IPS DF 4.7 (cell line): Measurements from ENCODE around the gene ZNRF4.
"Not testable (repeated sequence)": the region's sequence is repeated elsewhere in the genome, so short reads cannot be mapped to it uniquely, and the experiment has no call there.

Experiments used
- DNase-seq: peaks from one replicate; pipeline ENCODE4 v3.0.0-alpha.2; 2013; ENCODE audit warnings: low spot score; ENCODE audit errors: extremely low read depth

ZNRF4 gene

DNA sequence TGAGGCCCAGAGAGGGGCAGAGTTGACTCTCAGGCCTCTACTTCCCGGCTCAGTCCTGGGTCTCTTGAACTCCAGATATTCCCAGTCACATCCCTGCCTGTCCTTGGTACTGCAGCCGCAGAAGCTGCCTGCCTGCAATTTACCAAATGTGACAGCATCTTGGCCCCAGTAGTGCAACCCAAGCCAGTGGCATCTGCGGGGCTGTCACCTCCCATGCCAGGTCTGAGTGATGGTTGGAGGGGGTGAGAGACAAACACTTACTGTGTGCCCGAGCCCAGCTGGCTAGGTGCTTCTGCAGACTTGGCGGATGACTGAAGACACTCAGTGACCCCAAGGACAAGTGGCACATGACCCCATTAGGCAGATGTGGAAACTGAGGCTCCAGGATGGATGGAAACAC, 18.4 kb downstream of the ZNRF4 start:
- DNase-seq = no peak

DNA sequence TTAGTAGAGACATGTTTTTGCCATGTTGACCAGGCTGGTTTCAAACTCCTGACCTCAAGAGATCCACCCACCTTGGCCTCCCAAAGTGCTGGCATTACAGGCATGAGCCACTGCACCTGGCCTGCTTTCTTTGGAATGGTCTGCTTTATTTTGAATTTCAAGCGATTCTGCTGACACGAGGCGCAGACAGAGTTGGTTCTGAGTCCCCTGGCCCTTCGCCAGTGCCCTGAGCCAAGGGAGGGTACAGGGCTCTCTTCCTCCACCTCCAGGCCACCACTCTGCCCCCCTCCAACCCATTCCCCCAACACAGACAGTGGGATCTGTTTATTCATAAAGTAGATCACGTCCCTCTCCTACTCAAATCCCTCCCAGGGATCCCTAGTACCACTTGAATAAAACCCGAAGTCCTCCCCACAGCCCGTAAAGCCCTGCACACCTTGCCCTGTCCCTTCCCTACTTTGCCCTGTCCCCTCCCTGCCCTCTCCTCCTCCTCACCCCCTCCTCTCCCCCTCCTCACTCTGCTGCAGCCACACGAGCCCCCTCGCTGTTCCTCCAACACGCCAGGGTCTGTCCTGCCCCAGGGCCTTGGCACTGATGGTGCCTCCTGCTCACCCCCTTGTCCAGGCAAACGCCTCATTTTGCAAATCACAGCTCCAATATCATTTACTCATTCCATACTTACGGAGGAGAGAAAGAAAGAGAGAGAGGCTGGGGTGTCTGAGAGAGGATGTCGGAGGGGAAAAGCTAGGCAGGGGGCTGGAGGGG, 22.4 kb downstream of the ZNRF4 start:
- DNase-seq = no peak

DNA sequence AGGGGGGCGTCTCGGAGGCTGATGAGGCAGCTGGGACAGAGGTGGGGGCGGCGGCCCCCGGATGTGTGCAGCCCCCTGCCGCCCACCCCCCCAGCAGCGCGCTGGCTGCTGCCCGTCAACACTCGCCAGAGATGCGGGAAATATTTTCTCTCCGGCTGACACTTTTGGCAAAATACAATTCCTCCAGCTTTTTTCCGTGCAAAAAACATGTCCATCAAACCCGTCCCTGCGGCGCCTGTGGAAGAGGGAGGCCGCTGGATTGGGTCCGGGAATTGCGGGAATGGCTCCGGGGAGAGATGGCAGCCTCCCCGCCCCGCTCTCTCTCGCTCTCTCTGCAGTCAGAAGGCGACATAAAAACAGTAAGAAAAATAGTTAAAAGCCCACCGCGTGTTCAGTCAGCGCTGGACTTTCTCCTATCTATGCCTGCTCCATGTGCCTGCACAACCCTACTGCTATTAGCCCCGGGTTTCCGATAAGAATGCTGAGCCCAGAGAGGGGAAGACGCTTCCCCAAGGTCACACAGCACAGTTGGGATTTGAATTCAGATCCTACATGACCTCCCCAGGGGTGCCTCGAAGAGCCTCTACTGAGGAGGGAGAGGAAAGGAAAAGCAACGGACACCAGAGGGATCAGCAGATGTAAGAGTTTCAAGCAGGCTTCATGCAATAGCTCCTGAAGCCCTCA, 23.2 kb downstream of the ZNRF4 start:
- no peak for DNase-seq

DNA sequence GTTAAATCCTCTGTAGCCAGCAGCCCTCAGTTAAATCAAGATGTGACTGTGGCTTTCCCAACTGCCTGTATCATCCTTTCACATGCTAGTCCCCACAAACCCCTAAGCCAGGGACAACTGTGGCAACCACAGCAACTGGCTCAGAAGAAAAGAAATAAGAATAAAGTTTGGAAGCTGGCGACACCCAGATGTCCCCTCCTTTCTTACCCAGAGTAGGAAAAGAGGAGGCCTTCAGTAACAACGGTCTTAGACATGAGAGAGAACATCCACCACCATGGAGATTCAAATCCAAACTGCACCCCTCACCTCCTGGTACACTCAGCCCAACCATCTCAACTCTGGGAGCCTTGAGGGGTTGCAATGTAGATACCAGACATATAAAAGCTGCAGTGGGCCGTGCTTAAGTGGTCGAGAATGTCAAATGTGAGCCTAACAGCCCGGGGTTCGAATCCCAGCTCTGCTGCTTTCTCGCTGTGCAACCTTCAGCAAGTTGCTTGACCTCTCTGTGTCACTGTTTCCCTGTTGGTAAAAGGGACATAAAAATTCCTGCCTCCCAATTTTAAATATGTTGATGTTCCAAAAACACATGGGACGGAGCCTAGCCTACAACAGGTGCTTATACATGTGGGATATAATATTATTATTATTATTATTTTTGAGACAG, 23.8 kb downstream of the ZNRF4 start:
- no peak for DNase-seq

DNA sequence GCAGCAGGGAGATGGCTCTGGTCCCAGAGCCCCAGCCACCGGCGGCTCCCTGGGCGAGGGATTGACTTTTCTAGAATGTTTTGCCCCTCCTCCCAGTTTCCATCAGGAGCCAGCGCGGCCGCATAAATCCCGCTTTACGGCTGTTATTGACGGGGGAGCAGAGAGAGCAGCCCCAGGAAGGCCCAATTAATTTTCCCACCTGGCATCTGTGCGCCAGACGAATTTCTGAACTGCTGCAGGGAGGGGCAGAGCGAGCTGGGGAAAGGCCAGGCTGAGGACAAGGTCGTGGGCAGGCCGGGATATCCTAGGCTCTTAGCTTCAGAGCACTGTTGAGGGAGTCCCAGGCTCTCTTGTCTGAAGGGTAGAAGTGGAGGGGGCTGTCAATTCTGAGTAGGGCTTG, 24.7 kb downstream of the ZNRF4 start:
- DNase-seq = no peak

DNA sequence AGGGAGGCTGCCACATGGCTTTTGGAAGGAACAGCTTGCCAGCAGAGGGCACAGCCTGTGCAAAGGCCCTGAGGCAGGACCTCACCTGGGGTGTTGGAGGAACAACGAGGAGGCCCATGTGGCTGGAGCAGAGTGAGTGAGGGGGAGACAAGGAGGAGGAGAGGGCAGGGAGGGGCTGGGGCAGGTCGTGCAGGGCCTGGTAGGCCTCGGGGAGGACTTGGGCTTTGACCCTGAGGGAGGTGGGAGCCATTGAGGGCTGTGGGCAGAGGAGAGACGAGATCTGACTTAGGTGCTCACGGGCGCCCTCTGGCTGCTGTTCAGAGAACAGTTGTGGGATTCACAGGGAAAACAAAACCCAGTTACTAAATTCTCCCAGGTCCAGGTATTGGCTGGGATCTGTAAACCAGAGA, 25.2 kb downstream of the ZNRF4 start:
- no peak for DNase-seq

DNA sequence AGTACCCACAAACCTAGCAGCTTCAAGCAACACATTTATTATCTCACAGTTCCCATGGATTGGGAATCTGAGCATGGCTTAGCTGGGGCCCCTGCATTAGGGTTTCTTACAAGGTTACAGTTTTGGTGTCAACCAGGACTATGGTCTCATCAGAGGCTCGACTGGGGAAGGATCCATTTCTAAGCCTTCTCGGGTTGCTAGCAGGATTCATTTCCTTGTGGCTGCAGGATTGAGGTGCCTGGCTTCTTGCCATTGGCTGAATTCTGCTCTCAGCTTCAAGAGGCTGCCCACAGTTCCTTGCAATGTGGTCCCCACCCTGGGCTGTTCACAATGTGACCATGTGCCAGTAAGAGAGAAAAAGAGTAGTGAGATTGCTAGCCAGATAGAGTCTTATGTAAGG, 26.7 kb downstream of the ZNRF4 start:
- DNase-seq = no peak

DNA sequence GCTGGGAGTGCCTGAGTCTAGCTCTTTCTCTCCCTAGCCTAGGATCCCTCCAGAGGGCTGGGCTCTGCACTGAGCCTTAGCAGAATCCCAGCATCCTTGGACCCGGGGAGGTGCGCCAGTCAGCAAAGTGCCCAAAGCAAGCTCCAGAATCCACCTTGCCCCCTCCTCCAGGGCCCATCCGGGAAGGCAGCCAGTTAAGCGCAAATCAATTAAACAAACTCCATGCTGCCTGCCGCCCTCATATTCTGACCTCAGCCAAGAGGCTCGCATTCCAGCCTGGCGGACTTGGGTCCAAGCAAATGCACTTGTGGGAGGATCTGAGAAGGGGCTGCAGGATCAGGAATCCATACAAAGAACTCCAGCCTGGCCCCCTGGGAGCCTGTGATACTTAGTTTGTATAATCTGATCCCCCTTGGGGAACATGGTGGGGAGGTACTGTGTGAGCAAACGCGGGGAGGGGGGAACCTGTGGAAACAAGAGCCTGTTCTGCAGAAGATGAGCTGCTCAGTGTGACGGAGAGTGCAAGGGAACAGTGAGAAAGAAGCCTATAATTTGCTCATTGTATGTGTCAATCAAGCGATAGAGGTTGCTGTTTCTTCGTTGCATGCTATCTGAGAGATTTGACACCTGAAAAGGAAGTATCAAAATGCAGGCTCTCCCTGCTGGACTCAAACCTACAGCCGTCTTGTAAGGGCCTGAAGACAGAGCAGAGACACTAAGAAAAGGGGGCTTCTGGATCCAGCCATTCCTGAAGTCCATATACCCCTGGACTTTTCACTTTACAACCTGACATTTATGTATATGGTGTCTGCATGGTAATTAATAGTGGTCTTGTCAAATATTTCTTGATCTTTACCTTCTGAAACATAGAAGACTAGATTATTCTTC, 29.4 kb downstream of the ZNRF4 start:
- no peak for DNase-seq

DNA sequence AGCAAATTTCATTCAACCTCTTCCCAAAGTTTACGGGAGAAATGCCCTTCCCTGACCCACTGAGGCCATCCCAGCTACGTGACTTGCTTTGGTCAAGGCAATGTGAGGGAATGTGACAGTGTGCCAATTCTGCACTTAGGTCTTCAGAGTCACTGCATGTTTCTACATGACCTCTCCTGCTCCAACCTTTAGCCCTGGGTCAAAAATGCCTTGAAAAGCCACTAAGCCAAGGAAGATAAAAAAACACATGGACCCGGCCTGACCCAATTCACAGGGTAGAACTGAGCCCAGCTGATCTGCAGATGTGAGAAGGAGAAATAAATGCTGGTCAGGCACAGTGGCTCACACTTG, 30.0 kb downstream of the ZNRF4 start:
- no peak for DNase-seq

DNA sequence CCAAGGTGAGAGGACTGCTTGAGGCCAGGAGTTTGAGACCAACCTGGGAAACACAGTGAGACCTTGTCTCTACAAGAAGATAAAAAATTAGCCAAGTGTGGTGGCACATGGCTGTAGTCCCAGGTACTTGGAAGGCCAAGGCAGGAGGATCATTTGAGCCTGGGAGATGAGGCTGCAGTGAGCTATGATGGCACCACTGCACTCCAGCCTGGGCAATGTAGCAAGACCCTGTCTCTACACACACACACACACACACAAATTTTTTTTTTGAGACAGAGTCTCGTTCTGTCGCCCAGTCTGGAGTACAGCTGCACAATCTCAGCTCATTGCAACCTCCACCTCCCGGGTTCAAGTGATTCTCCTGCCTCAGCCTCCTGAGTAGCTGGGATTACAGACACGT, 30.4 kb downstream of the ZNRF4 start:
- DNase-seq = not testable (repeated sequence)

DNA sequence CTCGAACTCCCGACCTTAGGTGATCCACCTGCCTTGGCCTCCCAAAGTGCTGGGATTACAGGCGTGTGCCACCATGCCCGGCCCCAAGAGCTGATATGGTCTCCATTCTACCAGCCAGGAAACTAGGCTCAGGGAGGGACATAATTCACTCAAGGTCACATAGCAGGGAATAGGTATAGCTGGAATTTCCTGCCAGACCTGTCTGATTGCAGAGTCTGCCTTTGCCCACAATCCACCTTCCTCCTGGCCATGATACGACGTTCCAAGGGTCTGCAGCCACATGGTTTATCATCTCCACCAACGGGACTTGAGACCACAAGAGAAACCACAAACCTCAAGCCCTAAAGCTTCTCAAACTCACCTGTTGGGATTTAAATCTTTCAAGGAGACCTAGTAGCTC, 32.0 kb downstream of the ZNRF4 start:
- DNase-seq = no peak

DNA sequence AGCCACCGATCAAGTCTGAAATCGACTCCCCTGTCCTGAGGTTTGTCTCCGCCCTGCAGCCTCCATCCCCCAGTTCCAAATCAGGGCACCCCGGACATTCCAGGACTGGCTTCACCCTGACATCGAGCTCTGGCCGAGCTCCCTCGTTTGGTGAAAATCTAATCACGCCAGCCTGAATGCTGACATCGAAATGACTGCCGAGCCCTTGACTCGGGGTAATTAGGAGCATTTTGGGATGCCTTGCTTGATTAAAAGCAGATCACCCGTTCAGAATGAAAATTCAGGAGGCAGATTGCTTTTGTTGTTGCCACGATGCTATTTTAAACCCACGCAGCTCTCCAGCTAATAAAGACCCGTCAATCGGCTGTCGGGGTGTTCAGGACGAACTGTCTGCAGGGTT, 34.3 kb downstream of the ZNRF4 start:
- DNase-seq = no peak

DNA sequence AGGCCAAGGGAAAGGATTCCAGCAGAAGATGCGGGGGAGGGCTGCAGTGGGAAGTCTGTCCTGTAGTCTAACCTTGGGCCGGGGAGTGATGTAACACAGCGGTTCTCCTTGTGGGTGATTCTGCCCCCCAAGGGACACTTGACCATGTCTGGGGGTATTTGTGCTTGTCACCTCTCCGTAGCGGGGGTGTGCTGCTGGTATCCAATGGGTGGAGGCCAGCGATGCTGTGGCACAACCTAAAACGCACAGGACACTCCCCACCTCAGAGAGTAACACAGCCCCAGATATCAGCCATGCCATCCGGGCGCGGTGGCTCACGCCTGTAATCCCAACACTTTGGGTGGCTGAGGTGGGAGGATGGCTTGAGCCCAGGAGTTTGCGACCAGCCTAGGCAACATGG, 36.3 kb downstream of the ZNRF4 start:
- DNase-seq = no peak

DNA sequence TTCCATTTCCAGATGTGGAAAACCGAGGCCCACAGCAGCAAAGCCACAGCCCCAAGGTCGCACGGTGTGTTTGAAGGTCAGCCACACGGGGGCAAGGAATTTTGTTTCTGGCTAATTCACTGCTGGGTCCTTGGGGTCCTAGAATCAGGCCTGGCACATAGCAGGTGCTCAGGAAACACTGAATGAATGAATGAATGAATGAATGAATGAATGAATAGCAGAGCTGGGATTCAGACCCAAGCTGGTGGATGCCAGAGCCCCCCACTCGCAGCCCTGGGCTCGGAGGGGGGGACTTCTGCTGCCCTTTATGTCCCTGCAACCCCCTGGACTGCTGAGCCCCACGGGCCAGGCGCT, 37.0 kb downstream of the ZNRF4 start:
- no peak for DNase-seq

DNA sequence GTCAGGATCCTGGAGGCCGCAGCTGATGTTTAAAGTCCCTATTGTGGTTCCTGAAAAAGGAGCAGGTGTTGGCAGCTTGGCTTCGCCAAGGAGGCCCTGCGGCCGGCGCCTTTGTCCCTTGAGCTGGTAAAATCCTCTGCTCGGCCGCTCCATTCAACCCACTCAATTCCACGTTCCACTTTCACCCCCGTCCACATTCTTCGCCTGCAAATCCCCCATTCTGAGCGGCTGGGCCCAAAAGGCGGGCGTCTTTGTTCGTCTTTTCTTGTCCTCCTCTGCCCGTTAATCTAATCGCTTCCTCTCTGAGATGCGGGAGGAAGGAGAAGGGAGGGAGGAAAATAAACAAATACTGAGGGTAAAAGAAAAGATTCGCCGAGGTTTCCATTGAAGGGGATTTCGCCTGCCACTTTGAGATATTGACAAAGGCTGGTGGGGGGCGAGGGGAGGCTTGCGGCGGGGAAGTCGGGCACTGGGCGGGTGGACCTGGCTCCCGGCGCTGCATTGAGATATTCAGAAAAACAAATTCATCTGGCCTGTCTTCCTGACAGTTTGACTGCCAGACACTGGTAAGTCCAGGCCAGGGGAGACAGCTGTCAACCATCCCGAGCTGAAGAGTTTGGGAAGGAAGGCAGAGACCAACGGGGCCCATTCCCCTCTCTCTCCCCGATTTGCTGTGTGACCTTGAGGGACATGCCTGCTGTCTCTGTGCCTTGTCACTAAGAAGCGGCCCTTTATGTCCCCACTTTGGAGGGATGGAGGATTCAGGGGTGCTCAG, 37.6 kb downstream of the ZNRF4 start:
- no peak for DNase-seq

DNA sequence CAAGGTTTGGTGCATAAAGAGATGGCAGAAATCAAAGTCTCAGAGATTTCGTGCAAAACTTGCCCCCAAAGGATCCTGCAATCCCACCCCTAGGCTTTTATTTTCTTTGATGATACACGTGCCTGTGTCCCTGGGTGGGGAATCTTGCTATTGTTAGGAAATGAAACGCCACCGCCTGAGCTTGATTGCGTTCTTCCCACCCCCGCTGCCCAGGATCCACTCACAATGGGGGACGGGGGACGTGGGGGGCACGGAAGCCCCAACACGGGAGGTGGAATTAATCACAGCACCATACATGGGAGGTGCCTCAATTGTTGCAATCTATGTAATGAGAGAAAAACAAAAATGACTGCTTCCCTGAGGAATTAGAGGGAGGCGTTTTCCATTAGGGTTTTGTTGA, 39.6 kb downstream of the ZNRF4 start:
- DNase-seq = no peak

DNA sequence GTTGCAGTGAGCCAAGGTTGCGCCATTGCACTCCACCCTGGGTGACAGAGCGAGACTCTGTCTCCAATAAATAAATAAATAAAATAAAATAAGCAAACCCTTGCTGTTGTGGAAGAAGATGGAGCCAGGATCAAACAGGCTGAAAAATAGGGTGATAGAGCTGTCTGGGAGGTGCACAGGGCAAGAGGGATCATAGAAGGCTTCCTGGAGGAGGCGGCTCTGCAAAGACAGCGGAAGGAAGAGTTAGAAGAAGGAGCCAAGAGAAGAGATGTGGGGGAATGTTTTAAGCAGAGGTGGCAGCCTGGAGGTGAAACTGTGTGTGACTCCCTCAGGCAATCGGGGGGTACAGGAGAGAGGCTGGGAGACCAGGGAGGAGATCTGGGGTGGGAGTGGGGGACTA, 40.6 kb downstream of the ZNRF4 start:
- no peak for DNase-seq

DNA sequence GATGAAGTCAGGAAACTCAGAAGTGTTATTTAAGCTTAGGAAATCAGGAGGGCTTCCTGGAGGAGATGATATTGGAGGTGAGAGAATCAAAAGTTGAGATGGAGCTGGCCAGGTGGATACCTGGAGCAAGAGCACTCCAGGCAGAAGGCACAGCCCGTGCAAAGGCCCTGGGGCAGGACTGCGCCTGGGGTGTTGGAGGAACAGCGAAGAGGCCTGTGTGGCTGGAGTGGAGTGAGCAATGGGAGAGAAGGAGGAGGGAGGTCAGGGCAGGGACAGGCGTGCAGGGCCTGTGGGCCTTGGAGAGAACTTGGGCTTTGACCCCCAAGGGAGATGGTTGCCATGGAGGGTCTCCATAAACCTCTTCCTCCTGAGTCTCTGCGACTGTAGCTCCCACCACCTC, 42.1 kb downstream of the ZNRF4 start:
- no peak for DNase-seq

DNA sequence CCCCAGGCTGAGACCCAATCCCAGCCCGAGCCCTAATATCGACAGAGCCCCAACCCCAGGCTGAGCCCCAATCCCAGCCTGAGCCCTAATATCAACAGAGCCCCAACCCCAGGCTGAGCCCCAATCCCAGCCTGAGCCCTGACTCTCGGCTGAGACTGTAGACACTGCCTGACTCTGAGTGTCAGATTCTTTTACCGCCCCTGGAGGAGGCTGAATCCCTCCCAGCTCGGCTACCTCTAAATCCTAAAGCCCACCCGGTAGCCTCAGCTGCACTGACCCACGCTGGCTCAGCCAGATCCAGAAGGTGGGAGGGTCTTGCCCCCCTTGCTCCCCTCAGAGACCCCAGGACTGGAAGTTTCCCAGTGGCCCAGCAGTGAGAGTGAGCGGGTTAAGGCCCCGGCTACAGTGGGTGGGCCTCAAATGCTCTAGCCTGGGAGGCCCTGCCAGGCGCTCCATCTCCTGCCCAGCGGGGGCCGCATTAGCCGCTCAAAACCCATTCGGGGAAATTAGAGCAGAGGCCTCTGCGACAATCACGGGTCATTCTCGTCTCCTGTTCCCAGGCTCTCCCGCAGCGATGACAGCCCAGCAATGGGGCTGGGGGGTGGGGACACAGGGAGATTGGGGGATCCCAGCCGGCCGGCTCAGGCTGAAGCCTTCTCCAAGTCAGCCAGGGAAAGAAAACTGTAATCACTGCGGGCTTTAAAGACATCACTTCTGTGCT, 43.8 kb downstream of the ZNRF4 start:
- DNase-seq = no peak

DNA sequence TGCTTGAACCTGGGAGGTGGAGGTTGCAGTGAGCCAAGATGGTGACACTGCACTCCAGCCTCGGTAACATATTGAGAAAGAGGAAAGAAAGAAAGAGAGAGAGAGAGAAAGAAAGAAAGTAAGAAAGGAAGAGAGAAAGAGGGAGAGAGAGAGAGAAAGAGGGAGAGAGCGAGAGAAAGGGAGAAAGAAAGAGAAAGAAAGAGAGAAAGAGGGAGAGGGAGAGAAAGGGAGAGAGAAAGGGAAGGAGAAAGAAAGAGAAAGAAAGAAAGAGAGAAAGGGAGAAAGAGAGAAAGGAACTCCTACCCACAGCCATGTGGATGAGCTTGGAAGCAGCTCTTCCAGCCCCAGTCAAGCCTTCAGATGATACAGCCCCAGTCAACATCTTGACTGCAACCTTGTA, 46.7 kb downstream of the ZNRF4 start:
- DNase-seq = no peak
